Peyer's patch (tissue), 4 donors: Measurements from ENCODE around the gene GALNT13. TPM values are rescaled to one million over a fixed set of nuclear protein-coding genes. Genes with fewer than 3 reads are reported as not detected.

Experiments
- DNase-seq, 3 donors: peaks; one replicate each; pipeline ENCODE4 v3.0.0-alpha.2; 2017 to 2019
- H3K27ac ChIP-seq, 4 donors: fragments of 200-600 bp; sonication (generic); one replicate each; pipeline ENCODE4 v1.5.1; 2016 to 2019
- H3K27me3 ChIP-seq, 2 donors: fragments of 200-600 bp; sonication (generic); one replicate each; pipeline ENCODE4 v1.5.1; 2019
- H3K36me3 ChIP-seq, 3 donors: fragments of 200-600 bp; sonication (generic); one replicate each; pipeline ENCODE4 v1.5.1; 2016 to 2019
- H3K4me1 ChIP-seq, 4 donors: fragments of 200-600 bp; sonication (generic); one replicate each; pipeline ENCODE4 v1.5.1; 2016 to 2019
- H3K4me3 ChIP-seq, 4 donors: fragments of 200-600 bp; sonication (generic); 1 replicate in 3 of 4; 2 replicates in 1 of 4; pipeline ENCODE4 v1.5.1; 2016 to 2019; ENCODE audit warnings: mild to moderate bottlenecking in 1 of 4
- H3K9me3 ChIP-seq, 4 donors: fragments of 200-600 bp; sonication (generic); one replicate each; pipeline ENCODE4 v1.5.1; 2016 to 2019; ENCODE audit warnings: mild to moderate bottlenecking in 1 of 4
- POLR2A ChIP-seq, 2 donors: fragments of 450-650 bp; IDR thresholded peaks; one replicate each; pipeline ENCODE4 v1.5.1; 2017; ENCODE audit warnings: antibody characterized with exemption in 2 of 2, mild to moderate bottlenecking in 2 of 2, moderate library complexity in 2 of 2
- total RNA-seq, 4 donors: library from RNA; depleted of rRNA; stranded (reverse); fragments of >200 nt; gene quantifications; one replicate each; pipeline ENCODE4 v1.1.0, GENCODE V29; 2016
- TF ChIP-seq, protein P1 (sequence below), 6 experiments: fragments of 450-650 bp in 4 of 6; fragments of 200-600 bp in 2 of 6; sonication (generic) in 1 of 6; IDR thresholded peaks; one replicate each; pipeline ENCODE4 v1.5.1; 2017 to 2019; ENCODE audit warnings: antibody characterized with exemption in 6 of 6, mild to moderate bottlenecking in 3 of 6, moderate library complexity in 1 of 6

The GALNT13 gene
- total RNA-seq, 4 donors from 2014 or later, result 1.6 to 2.7 (median 2.0) TPM

DNA sequence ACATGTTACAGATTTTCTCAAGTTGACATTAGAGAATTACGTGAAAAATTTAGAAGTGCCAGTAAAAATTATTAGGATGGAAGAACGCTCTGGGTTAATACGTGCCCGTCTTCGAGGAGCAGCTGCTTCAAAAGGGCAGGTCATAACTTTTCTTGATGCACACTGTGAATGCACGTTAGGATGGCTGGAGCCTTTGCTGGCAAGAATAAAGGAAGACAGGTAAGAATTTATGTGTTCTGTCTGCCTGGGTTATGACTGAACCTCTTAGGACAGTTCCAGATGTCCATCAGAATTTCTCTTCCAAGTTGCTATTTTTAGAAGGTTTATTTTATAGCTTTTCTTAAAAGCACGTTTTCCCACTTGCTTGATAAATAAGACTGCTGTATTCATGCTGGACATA is 371.0 kb downstream of the GALNT13 start:
- Histone ChIP-seq H3K4me1 (no peaks in the 10 kb centered on the region), H3K36me3 (no peaks in the 10 kb centered on the region), H3K27me3 (no peaks in the 10 kb centered on the region), H3K27ac (no peak overlapping the region), H3K9me3 (no peaks in the 10 kb centered on the region), H3K4me3 (no peak overlapping the region)
- TF ChIP-seq POLR2A (IDR thresholded peaks at IDR 0.05), result no peak
- TF ChIP-seq, protein P1, sequence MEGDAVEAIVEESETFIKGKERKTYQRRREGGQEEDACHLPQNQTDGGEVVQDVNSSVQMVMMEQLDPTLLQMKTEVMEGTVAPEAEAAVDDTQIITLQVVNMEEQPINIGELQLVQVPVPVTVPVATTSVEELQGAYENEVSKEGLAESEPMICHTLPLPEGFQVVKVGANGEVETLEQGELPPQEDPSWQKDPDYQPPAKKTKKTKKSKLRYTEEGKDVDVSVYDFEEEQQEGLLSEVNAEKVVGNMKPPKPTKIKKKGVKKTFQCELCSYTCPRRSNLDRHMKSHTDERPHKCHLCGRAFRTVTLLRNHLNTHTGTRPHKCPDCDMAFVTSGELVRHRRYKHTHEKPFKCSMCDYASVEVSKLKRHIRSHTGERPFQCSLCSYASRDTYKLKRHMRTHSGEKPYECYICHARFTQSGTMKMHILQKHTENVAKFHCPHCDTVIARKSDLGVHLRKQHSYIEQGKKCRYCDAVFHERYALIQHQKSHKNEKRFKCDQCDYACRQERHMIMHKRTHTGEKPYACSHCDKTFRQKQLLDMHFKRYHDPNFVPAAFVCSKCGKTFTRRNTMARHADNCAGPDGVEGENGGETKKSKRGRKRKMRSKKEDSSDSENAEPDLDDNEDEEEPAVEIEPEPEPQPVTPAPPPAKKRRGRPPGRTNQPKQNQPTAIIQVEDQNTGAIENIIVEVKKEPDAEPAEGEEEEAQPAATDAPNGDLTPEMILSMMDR (IDR thresholded peaks at IDR 0.05), result no peak
- no peak for DNase-seq

DNA sequence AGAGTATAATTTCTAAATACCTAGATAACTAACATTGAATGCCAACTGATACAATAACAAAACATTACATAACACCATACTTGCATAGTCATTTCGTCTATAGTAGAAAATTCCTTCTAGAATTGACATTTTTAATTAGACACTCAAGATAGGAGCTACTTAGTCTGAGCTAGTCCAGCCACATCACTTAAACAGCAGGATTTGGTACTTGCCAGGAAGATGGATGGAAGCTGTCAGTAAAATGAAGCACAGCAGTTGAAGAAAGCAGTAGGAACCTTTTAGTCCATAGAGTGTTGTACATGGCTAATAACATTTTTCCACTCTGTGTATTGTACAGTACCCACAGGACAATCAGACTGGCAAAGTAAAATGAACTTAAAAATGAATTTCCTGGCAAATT is 372.0 kb downstream of the GALNT13 start:
- H3K27ac ChIP-seq, result no peak overlapping the region
- no peaks in the 10 kb centered on the region for H3K4me1 ChIP-seq
- TF ChIP-seq POLR2A (IDR thresholded peaks at IDR 0.05), result no peak
- TF ChIP-seq, protein P1 (IDR thresholded peaks at IDR 0.05), result no peak
- no peaks in the 10 kb centered on the region for H3K36me3 ChIP-seq
- no peak overlapping the region for H3K4me3 ChIP-seq
- DNase-seq, result no peak
- H3K27me3 ChIP-seq, result no peaks in the 10 kb centered on the region
- H3K9me3 ChIP-seq, result no peaks in the 10 kb centered on the region

DNA sequence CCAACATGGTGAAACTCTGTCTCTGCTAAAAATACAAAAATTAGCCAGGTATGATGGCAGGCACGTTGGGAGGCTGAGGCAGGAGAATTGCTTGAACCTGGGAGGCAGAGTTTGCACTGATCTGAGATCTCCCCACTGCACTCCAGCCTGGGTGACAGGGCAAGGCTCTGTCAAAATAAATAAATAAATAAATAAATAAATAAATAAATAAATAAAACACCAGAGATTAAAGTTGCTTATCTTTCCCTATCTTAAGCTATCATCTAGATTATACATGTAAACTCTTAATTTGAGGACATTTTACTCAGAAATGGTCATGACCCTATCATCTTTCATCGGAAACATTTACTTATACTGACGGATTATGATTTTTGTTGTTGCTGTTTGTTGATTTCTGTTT is 373.2 kb downstream of the GALNT13 start:
- H3K4me3 ChIP-seq, result no peak overlapping the region
- H3K4me1 ChIP-seq, result no peaks in the 10 kb centered on the region
- no peak overlapping the region for H3K27ac ChIP-seq
- no peaks in the 10 kb centered on the region for H3K27me3 ChIP-seq
- TF ChIP-seq POLR2A (IDR thresholded peaks at IDR 0.05), result no peak
- TF ChIP-seq, protein P1 (IDR thresholded peaks at IDR 0.05), result no peak
- no peaks in the 10 kb centered on the region for H3K36me3 ChIP-seq
- DNase-seq, result no peak
- no peaks in the 10 kb centered on the region for H3K9me3 ChIP-seq

DNA sequence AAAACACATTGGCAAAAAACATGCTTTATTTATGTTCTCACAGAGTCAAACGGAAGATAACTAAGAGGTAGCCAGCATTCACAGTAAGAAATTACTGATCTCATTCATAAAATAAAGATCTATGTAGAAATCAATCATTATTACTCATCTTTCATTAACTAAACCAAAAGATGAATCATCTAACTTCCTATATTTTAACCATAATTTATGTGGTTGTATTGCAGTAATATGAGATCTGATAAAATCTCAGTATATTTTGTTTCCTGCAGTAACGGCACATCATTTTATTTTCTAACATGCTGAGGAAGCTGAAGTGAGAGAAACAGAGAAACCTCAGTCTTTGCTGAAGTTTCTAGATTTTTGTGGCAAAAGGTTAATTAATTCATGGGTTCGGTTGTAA is 375.8 kb downstream of the GALNT13 start:
- DNase-seq, result no peak
- H3K27me3 ChIP-seq, result no peaks in the 10 kb centered on the region
- H3K9me3 ChIP-seq, result no peaks in the 10 kb centered on the region
- H3K27ac ChIP-seq, result no peak overlapping the region
- no peaks in the 10 kb centered on the region for H3K4me1 ChIP-seq
- H3K36me3 ChIP-seq, result no peaks in the 10 kb centered on the region
- no peak for TF ChIP-seq POLR2A (IDR thresholded peaks at IDR 0.05)
- TF ChIP-seq, protein P1 (IDR thresholded peaks at IDR 0.05), result no peak
- H3K4me3 ChIP-seq, result no peak overlapping the region

DNA sequence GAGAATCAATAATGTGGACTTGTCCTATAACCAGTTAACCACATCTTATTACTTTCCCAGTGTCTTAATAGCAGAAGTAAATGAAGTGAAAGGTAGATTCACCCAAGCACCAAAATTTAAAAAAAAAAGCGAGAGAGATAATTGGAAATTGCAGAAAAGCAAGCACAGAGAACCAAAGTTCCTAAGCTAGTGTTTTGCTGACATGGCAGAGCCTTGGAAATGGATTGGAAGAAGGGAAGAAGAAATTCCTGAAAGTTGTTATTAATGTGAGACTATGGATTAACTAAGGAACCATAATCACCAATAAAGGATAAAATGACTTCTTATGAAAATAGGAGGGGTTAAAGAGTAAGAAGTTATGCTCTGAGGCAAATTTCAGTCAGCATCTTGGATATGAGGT is 384.4 kb downstream of the GALNT13 start:
- no peak for DNase-seq
- TF ChIP-seq, protein P1 (IDR thresholded peaks at IDR 0.05), result no peak
- no peak for TF ChIP-seq POLR2A (IDR thresholded peaks at IDR 0.05)
- H3K27ac ChIP-seq, result no peak overlapping the region
- H3K4me1 ChIP-seq, result no peaks in the 10 kb centered on the region
- no peaks in the 10 kb centered on the region for H3K9me3 ChIP-seq
- no peaks in the 10 kb centered on the region for H3K27me3 ChIP-seq
- no peaks in the 10 kb centered on the region for H3K36me3 ChIP-seq
- no peak overlapping the region for H3K4me3 ChIP-seq

DNA sequence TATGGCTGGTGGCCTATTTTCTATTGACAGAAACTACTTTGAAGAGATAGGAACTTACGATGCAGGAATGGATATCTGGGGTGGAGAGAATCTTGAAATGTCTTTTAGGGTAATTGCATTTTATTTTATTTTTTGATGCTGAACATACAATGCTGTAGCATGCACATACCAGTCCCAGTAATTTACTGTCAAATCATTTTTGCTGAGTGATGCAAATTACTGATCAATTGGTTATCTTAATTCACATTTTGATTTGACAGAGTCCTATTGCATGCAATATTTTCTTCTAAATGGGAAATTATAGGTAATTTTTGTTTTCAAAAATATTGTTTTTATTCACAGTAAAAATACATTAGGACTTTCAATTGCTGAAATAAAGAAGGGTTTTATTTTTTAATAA is 387.3 kb downstream of the GALNT13 start:
- TF ChIP-seq POLR2A (IDR thresholded peaks at IDR 0.05), result no peak
- TF ChIP-seq, protein P1 (IDR thresholded peaks at IDR 0.05), result no peak
- no peak for DNase-seq

More for the DNA sequence above, 387.3 kb downstream of the GALNT13 start:
- Histone ChIP-seq H3K9me3 (no peaks in the 10 kb centered on the region), H3K4me3 (no peak overlapping the region), H3K27me3 (no peaks in the 10 kb centered on the region), H3K27ac (no peak overlapping the region), H3K4me1 (no peaks in the 10 kb centered on the region), H3K36me3 (no peaks in the 10 kb centered on the region)
